Measurements from ENCODE around the gene FOXJ3.

FOXJ3 gene

GRCh38 chr1:42128964-42129363 is 206.1 kb downstream of the FOXJ3 start:
- DNase-seq (ENCODE audit: low read depth) = no peak
- no peak for TF ChIP-seq CTCF (conservative IDR thresholded peaks at IDR 0.05; ENCODE audit: control insufficient read depth, insufficient read depth, low read depth, low read length)
- H3K4me3 ChIP-seq (ENCODE audit: control insufficient read depth, low read depth, low read length) = no peak overlapping the region

- DNase-seq (ENCODE audit: low read depth) = no peak
- H3K4me3 ChIP-seq (ENCODE audit: control insufficient read depth, low read depth, low read length) = no peak overlapping the region
- TF ChIP-seq CTCF (conservative IDR thresholded peaks at IDR 0.05; ENCODE audit: control insufficient read depth, insufficient read depth, low read depth, low read length) = no peak
Observed at GRCh38 chr1:42128499-42128898, 206.5 kb downstream of the FOXJ3 start.

- TF ChIP-seq CTCF (conservative IDR thresholded peaks at IDR 0.05; ENCODE audit: control insufficient read depth, insufficient read depth, low read depth, low read length) = no peak
- DNase-seq (ENCODE audit: low read depth) = no peak
- no peak overlapping the region for H3K4me3 ChIP-seq (ENCODE audit: control insufficient read depth, low read depth, low read length)
Observed at GRCh38 chr1:42127767-42128166, 207.3 kb downstream of the FOXJ3 start.

Data from fibroblast of mammary gland (primary cell).